Muscle layer of duodenum (tissue), 2 donors: ENCODE data around the gene PAH.

ENCODE experiments used
- H3K27ac ChIP-seq: one replicate; pipeline ENCODE4 v1.7.0; 2013; ENCODE audit warnings: mild to moderate bottlenecking, low read length
- H3K27me3 ChIP-seq: one replicate; pipeline ENCODE4 v1.7.0; 2013; ENCODE audit warnings: low read depth, mild to moderate bottlenecking, control low read depth, low read length
- H3K36me3 ChIP-seq, 2 donors: one replicate each; pipeline ENCODE4 v1.7.0; 2013; ENCODE audit warnings: low read length in 2 of 2, control low read depth in 1 of 2, mild to moderate bottlenecking in 1 of 2; ENCODE audit not compliant: insufficient read depth in 2 of 2, control insufficient read depth in 1 of 2
- H3K4me1 ChIP-seq, 2 donors: one replicate each; pipeline ENCODE4 v1.7.0; 2013; ENCODE audit warnings: low read length in 2 of 2, mild to moderate bottlenecking in 2 of 2, control low read depth in 1 of 2, moderate library complexity in 1 of 2; ENCODE audit not compliant: insufficient read depth in 2 of 2, control insufficient read depth in 1 of 2
- H3K4me3 ChIP-seq, 2 donors: one replicate each; pipeline ENCODE4 v1.7.0; 2013; ENCODE audit warnings: low read length in 2 of 2, low read depth in 1 of 2, mild to moderate bottlenecking in 1 of 2
- H3K9me3 ChIP-seq, 2 donors: one replicate each; pipeline ENCODE4 v1.7.0; 2013; ENCODE audit warnings: low read length in 2 of 2, control low read depth in 1 of 2, mild to moderate bottlenecking in 1 of 2; ENCODE audit not compliant: control insufficient read depth in 1 of 2
- donor health status: healthy.

The PAH gene

GRCh38 chr12:102912258-102912657, 4.8 kb downstream of the PAH start:
- H3K4me1 ChIP-seq, result peaks cover 0 to 4% of the 10 kb centered on the region in 2 donors
- no peak overlapping the region for H3K27ac ChIP-seq
- no peak overlapping the region for H3K4me3 ChIP-seq
- H3K36me3 ChIP-seq, result no peaks in the 10 kb centered on the region
- H3K9me3 ChIP-seq, result no peaks in the 10 kb centered on the region
- H3K27me3 ChIP-seq, result no peaks in the 10 kb centered on the region

GRCh38 chr12:102911320-102911719, 5.7 kb downstream of the PAH start:
- no peak overlapping the region for H3K4me3 ChIP-seq

GRCh38 chr12:102910792-102911191, 6.3 kb downstream of the PAH start:
- no peak overlapping the region for H3K27ac ChIP-seq
- H3K4me1 ChIP-seq, result no peaks in the 10 kb centered on the region
- H3K9me3 ChIP-seq, result no peaks in the 10 kb centered on the region
- H3K4me3 ChIP-seq, result no peak overlapping the region
- H3K27me3 ChIP-seq, result no peaks in the 10 kb centered on the region
- H3K36me3 ChIP-seq, result no peaks in the 10 kb centered on the region

More at GRCh38 chr12:102911320-102911719, 5.7 kb downstream of the PAH start:
- Histone ChIP-seq H3K9me3 (no peaks in the 10 kb centered on the region), H3K36me3 (no peaks in the 10 kb centered on the region), H3K27ac (no peak overlapping the region), H3K27me3 (no peaks in the 10 kb centered on the region), H3K4me1 (no peaks in the 10 kb centered on the region)

- H3K36me3 ChIP-seq, result no peaks in the 10 kb centered on the region
- H3K27me3 ChIP-seq, result no peaks in the 10 kb centered on the region
- no peaks in the 10 kb centered on the region for H3K4me1 ChIP-seq
- H3K4me3 ChIP-seq, result no peak overlapping the region
- H3K9me3 ChIP-seq, result no peaks in the 10 kb centered on the region
- H3K27ac ChIP-seq, result no peak overlapping the region
These were observed 6.9 kb downstream of the PAH start for GRCh38 chr12:102910137-102910536.

- H3K4me1 ChIP-seq, result no peaks in the 10 kb centered on the region
- no peak overlapping the region for H3K4me3 ChIP-seq
- H3K27ac ChIP-seq, result no peak overlapping the region
- no peaks in the 10 kb centered on the region for H3K9me3 ChIP-seq
- no peaks in the 10 kb centered on the region for H3K27me3 ChIP-seq
- H3K36me3 ChIP-seq, result no peaks in the 10 kb centered on the region
These were observed 9.1 kb downstream of the PAH start for GRCh38 chr12:102907918-102908317.

GRCh38 chr12:102905229-102905628, 11.8 kb downstream of the PAH start:
- Histone ChIP-seq H3K4me3 (no peak overlapping the region), H3K9me3 (no peaks in the 10 kb centered on the region), H3K36me3 (no peaks in the 10 kb centered on the region), H3K27ac (no peak overlapping the region), H3K4me1 (no peaks in the 10 kb centered on the region), H3K27me3 (no peaks in the 10 kb centered on the region)

GRCh38 chr12:102903337-102904007, 13.6 kb downstream of the PAH start:
- Histone ChIP-seq H3K4me1 (no peaks in the 10 kb centered on the region), H3K36me3 (no peaks in the 10 kb centered on the region), H3K27ac (no peak overlapping the region), H3K9me3 (no peaks in the 10 kb centered on the region), H3K4me3 (no peak overlapping the region), H3K27me3 (no peaks in the 10 kb centered on the region)

GRCh38 chr12:102902093-102902492, 15.0 kb downstream of the PAH start:
- Histone ChIP-seq H3K9me3 (no peaks in the 10 kb centered on the region), H3K27ac (no peak overlapping the region), H3K36me3 (no peaks in the 10 kb centered on the region), H3K4me1 (no peaks in the 10 kb centered on the region), H3K4me3 (no peak overlapping the region), H3K27me3 (no peaks in the 10 kb centered on the region)

- Histone ChIP-seq H3K27me3 (no peaks in the 10 kb centered on the region), H3K27ac (no peak overlapping the region), H3K36me3 (no peaks in the 10 kb centered on the region), H3K4me3 (no peak overlapping the region), H3K9me3 (no peaks in the 10 kb centered on the region), H3K4me1 (no peaks in the 10 kb centered on the region)
These were observed 16.7 kb downstream of the PAH start for GRCh38 chr12:102900389-102900788.

GRCh38 chr12:102896067-102896466, 21.0 kb downstream of the PAH start:
- no peaks in the 10 kb centered on the region for H3K36me3 ChIP-seq
- no peaks in the 10 kb centered on the region for H3K27me3 ChIP-seq
- H3K9me3 ChIP-seq, result no peaks in the 10 kb centered on the region
- no peak overlapping the region for H3K27ac ChIP-seq
- H3K4me3 ChIP-seq, result no peak overlapping the region
- H3K4me1 ChIP-seq, result no peaks in the 10 kb centered on the region

- Histone ChIP-seq H3K4me1 (no peaks in the 10 kb centered on the region), H3K9me3 (no peaks in the 10 kb centered on the region), H3K27me3 (no peaks in the 10 kb centered on the region), H3K36me3 (no peaks in the 10 kb centered on the region), H3K4me3 (no peak overlapping the region), H3K27ac (no peak overlapping the region)
These were observed 25.3 kb downstream of the PAH start for GRCh38 chr12:102891756-102892155.

GRCh38 chr12:102888511-102888910, 28.5 kb downstream of the PAH start:
- no peaks in the 10 kb centered on the region for H3K9me3 ChIP-seq
- H3K4me3 ChIP-seq, result no peak overlapping the region
- no peaks in the 10 kb centered on the region for H3K27me3 ChIP-seq
- H3K4me1 ChIP-seq, result no peaks in the 10 kb centered on the region
- H3K27ac ChIP-seq, result no peak overlapping the region
- H3K36me3 ChIP-seq, result no peaks in the 10 kb centered on the region
